GM18498 (cell line): ENCODE data around the gene TDP2.
"Not testable (repeated sequence)": the region's sequence is repeated elsewhere in the genome, so short reads cannot be mapped to it uniquely, and the experiment has no call there.

Experiments
- ATAC-seq: cut with Tn5 transposase; IDR thresholded peaks from one replicate; pipeline ENCODE4 v1.9.1; 2021; ENCODE audit warnings: mild to moderate bottlenecking, moderate library complexity; ENCODE audit not compliant: unreplicated experiment

TDP2 gene

GRCh38 chr6:24655215-24655614, 11.5 kb downstream of the TDP2 start:
- no peak for ATAC-seq

- ATAC-seq, result no peak
These were observed 16.3 kb downstream of the TDP2 start for GRCh38 chr6:24650365-24650764.

GRCh38 chr6:24649691-24650090, 17.0 kb downstream of the TDP2 start:
- no peak for ATAC-seq

GRCh38 chr6:24648276-24648675, 18.4 kb downstream of the TDP2 start:
- ATAC-seq, result no peak

GRCh38 chr6:24646771-24647170, 19.9 kb downstream of the TDP2 start:
- no peak for ATAC-seq

- no peak for ATAC-seq
These were observed 22.3 kb downstream of the TDP2 start for GRCh38 chr6:24644377-24644776.

- no peak for ATAC-seq
These were observed 22.8 kb downstream of the TDP2 start for GRCh38 chr6:24643920-24644319.

- no peak for ATAC-seq
These were observed 24.6 kb downstream of the TDP2 start for GRCh38 chr6:24642061-24642460.

GRCh38 chr6:24640631-24641030, 26.1 kb downstream of the TDP2 start:
- not testable (repeated sequence) for ATAC-seq

- ATAC-seq, result no peak
These were observed 26.5 kb downstream of the TDP2 start for GRCh38 chr6:24640166-24640565.

- ATAC-seq, result no peak
These were observed 30.0 kb downstream of the TDP2 start for GRCh38 chr6:24636681-24637080.

- no peak for ATAC-seq
These were observed 34.1 kb downstream of the TDP2 start for GRCh38 chr6:24632573-24632972.

- ATAC-seq, result no peak
These were observed 35.0 kb downstream of the TDP2 start for GRCh38 chr6:24631671-24632070.

- ATAC-seq, result no peak
These were observed 35.7 kb downstream of the TDP2 start for GRCh38 chr6:24630856-24631505.

- ATAC-seq, result no peak
These were observed 44.9 kb downstream of the TDP2 start for GRCh38 chr6:24621626-24622289.

GRCh38 chr6:24620637-24621036, 46.1 kb downstream of the TDP2 start:
- no peak for ATAC-seq

GRCh38 chr6:24619661-24620060, 47.0 kb downstream of the TDP2 start:
- ATAC-seq, result no peak

GRCh38 chr6:24614648-24615047, 52.1 kb downstream of the TDP2 start:
- ATAC-seq, result no peak

GRCh38 chr6:24614043-24614420, 52.7 kb downstream of the TDP2 start:
- no peak for ATAC-seq

GRCh38 chr6:24613361-24614042, 53.2 kb downstream of the TDP2 start:
- ATAC-seq, result no peak

- no peak for ATAC-seq
These were observed 56.0 kb downstream of the TDP2 start for GRCh38 chr6:24610672-24611071.
